Activated T-helper 9 cell treated with anti-CD3 and anti-CD28 coated beads, Interleukin-2, amount 50 U/mL, for 16 hours (primary cell): Measurements from ENCODE around the gene ZNF714.
A peak's percentile ranks its signal among the peaks of the same experiment; 100 is the strongest.
"Not testable (repeated sequence)": the region's sequence is repeated elsewhere in the genome, so short reads cannot be mapped to it uniquely, and the experiment has no call there.

ENCODE experiments used
- DNase-seq: peaks from one replicate; pipeline ENCODE4 v3.0.0-alpha.2; 2020; ENCODE audit warnings: low read depth

Gene ZNF714

DNA sequence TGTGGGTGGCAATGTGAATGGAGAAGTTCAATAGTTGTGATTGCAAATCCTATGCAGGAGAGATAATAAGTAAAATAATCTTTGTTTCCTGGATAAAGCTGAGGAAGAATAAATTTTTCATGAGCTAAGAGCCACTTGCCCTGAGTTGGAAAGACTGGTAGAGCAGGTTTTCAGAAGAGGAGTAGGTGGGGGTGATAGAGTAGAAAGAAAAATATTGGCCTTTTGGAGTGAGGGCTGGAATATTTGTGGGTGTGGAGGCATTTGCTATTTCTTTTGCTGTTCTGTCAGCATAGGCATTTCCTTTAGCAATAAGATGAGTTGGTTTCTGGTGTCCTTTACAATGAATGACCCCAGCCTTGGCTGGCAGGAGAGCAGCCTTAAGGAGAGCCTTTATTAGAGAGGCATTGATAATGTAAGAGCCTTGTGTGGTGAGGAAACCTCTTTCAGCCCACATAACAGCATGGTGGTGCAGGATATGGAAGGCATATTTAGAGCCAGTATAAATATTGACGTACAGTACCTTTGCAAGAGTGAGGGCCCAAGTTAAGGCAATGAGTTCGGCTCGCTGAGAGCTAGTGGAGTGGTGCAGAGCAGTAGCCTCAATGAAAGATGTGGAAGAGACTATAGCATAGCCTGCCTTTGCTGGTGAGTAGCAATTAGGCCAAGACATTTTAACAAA, 48.2 kb downstream of the ZNF714 start:
- DNase-seq: no peak

DNA sequence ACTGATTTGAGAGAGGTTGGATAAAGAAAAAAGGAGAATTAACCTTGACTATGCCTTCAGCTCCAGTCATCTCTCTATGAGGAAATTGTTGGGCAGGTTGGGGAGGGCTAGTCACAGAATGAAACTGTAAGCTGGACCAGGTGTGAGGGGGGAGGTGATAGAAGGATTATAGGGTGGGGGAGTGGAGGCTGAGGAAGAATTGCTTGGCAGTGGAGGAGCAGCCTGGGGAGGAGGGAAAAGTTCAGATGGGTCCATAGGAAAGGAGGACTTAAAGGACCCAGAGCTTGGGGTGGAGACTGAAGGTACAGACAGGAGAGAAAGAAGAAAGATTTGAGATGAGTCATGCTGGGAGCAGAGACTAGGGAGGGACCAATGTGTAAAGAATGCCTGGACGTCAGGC, 51.6 kb downstream of the ZNF714 start:
- no peak for DNase-seq

DNA sequence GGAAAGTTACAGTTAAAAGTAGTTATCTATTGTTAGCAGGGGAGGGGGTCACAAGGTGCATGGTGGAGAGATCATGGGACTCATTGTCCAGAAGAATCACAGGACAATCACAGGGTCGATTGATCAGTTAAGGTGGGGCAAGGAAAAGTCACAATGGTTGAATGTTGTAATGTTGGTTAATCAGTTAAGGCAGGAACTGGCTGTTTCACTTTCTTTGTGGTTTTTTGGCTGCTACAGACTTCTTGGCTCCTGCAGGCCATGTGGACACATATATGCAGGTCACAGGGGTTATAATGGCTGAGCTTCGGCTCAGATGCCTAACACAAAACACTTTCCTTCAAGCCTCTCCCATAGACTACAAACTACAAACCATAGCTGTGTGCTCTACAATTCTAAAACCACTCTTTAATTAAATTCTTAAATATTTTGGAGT, 52.9 kb downstream of the ZNF714 start:
- DNase-seq: no peak

DNA sequence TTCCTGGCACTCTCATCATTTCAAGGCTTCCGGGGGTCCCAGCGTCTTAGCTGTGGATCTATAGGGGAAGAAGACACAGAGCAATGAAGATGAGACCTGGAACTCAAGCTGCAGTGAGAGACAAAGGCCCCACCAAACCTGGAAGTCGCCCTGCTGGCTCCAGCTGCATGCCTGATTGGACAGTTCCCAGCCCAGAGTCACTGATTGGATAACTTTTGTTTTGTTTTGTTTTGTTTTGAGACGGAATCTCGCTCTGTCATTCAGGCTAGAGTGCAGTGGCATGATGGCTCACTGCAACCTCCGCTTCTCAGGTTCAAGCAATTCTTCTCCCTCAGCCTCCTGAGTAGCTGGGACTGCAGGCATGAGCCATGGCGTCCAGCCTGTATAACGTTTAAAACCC, 53.4 kb downstream of the ZNF714 start:
- no peak for DNase-seq

DNA sequence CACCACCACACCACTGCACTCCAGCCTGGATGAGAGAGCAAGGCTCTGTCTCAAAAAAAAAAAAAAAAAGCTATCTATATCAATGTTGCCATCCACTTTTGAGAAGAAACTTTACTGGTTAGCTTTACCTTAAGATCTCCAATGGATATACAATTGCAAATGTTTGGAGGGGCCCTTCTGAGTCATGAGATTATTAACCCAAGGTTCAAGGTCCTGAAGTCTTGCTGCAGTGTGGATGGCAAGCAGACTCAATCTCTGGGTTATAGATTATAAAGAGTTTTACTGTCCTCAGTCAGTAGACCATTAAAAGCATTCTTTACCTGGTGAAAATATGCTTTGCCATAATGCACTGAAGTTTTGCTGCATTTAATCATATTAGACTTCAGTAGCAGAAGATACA, 56.1 kb downstream of the ZNF714 start:
- DNase-seq: no peak

DNA sequence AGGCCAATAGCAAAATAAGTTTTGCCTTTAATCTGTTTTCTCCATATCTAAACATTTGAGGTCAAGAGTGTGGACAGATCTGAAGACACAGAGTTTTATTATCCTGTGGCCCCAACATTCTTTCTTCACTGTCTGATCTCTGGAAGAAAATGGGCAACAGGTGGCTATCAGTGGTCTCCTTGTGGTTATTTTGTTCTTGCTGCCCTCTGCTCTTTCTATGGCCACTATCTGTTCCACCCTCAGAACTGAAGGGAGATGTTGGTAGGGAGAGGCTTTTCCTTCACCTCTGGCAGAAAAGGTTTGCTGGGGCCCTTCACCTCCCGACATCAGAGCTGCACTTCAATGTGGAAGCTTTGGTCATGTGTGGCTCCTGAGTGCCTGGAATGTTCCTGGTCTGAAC, 59.0 kb downstream of the ZNF714 start:
- not testable (repeated sequence) for DNase-seq

DNA sequence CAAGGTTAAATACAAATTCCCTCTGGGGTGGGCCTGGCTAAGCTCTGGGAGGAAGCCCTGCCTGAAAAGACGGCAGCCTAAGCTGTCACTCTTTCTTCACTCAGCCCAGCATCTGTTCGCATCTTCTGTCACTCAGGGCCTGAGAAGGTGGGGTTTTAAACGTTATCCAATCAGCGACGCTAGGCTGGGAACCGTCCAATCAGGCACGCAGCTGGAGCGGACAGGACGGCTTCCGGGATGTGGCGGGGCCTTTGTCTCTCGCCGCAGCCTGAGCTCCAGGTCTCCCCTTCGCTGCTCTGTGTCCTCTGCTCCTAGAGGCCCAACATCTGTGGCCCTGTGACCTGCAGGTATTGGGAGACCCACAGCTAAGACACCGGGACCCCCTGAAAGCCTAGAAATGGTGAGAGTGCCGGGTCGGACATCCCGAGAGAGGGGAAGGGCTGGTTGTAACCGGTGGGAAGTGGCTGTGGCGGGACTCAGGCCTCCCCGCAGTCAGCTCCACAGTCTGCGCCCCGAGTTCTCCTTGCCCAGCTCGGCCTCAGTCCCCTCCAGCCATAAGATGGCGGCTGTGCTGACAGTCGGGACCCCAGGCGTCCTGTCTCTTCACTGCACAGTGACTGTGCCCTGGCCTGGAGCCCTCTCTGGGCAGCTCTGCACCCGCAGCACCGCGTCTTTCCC, 59.9 kb downstream of the ZNF714 start, which contains the start of gene ZNF431:
Gene ZNF431, plus strand, starts transcription at position 254 of the 678 bp plus-strand sequence. Its CDS starts 144 bp downstream, at position 398.
- DNase-seq: peak; percentile 80

DNA sequence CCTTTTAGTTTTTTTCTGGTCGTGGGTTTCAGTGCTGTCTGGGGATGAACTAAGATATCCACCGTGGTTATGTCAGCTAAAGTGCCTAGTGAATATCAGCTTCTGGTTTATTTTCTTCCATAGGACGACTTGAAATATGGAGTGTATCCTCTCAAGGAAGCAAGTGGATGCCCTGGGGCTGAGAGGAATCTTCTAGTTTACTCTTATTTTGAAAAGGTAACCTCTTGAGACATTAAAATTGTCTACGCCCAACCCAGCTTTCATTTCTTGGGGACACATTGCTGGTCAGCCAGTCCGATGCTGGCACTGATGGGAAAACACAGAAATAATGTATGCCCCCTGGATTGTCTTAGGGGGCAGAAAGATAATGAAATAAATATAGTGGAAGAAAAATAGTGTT, 61.4 kb downstream of the ZNF714 start:
- no peak for DNase-seq

DNA sequence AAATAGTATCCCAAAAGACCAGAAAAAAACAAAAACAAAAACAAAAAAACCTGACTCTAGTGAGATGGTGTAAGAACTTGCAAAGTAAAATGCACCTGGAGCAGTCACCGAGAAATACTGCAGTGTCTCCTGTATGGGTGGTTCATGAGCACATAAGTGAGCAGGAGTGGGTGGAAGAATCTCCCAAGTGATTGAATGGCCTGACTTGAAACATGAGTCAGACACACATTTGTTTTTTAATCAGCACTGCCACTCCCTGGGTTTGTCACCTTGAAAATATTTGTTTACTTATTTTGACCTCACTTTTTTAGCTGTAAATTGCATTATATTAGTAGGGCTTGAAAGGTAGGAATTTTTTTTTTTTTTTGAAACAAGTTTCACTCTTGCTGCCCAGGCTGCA, 61.9 kb downstream of the ZNF714 start:
- no peak for DNase-seq

DNA sequence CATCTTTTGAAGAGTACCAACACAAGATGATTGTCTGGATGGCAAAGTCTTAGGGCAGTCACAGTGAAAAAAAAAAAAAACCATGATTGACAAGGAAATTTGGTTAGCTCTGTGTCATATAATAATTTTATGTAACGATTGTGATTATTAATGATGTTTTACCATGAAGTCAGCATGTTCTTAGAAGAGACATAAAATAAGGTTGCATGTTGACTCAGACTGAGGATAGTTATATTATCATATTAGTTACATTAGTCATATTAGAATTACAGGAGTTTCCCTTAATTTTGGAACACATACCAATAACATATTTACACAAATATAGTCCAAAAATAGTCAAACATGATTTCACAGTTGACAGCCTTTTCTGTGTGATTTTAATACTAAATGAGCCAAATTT, 65.5 kb downstream of the ZNF714 start:
- no peak for DNase-seq

DNA sequence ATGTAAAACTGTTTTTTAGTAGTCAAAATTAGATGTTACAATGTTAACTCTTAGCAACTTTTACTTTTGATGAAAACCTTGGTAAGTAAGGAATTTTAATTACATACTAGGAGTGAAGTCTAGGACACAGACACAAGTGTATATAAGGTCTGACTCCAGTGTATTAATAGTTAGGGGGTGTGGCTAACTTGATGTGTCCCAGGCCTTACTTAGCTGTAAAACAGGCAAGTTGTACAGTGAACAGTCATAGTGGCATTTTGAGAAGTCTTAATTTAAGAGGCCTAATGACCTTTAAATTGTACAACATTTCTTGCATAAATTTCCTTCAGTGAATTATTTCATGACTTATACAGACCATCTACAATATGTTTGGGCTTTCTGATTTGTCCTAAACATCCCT, 66.7 kb downstream of the ZNF714 start:
- DNase-seq: no peak

DNA sequence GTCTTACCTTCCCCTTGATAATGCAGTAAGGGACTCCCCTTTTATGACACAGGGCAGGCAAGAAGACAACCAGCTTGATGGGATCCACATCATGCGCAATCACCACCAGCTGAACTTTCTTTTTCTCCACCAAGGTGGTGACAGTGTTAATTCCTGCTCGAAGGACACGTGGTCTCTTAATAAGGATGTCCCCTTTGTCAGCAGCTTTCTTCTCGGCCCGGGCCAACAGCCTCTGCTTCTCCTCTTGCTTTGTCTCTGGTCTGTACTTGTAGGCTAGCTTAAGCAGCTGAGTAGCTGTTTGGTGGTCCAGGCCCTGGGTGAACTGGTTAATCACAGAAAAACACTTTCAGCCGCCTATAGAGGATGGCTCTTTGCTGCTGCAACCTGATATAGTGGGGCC, 67.9 kb downstream of the ZNF714 start:
- DNase-seq: no peak

DNA sequence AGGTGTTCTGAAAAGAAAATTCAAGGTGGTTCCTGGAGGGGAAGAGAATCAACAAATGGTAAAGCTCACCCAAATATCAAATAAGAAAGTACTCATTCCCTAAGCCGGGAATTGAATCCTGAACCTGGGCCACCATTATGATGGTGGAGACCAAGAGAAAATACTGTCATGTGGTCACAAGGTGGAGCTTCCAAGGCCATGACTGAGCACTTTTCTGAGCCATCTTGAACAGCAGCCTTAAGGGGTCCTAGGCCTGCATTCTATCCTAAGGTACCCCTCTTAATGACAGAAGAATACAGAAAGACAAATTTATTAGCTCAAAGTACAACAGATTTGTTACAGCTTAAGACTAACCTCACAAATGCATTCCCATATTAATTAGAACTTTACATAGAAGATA, 69.5 kb downstream of the ZNF714 start:
- no peak for DNase-seq

DNA sequence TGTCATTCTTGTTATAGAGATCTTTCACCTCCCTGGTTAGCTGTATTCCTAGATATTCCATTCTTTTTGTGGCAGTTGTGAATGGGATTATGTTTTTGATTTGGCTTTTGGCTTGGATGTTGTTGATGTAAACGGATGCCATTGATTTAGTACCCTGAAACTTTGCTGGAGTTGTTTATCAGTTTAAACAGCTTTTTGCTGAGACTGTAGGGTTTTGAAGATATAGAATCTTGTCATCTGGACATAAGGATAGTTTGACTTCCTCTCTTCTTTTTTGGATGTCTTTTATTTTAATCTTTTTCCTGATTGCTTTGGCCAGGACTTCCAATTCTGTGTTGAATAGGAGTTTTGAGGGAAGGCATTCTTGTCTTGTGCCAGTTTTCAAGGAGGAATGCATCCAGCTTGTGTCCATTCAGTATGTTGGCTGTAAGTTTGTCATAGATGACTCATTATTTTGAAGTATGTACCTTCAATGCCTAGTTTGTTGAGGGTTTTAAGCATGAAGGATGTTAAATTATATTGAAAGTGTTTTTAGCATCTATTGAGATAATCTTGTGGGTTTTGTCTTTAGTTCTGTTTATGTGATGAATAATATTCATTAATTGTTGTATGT, 76.6 kb downstream of the ZNF714 start:
- no peak for DNase-seq

DNA sequence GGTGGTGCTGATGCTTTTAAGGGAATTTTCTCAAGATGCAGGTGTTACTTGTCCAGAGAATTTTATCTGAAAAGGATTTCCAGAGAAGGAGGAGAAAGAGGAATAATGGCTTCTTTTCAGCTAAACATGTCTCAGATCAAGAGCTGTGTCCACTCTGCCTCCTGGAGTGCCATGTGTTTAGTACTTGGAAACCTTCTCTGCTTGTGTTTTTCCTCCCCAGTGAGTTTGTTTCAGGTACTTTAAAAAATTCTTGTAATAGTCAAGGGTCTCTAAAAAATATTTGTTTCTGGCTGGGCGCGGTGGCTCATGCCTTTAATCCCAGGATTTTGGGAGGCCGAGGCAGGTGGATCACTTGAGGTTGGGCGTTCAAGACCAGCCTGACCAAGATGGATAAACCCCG, 82.5 kb downstream of the ZNF714 start:
- no peak for DNase-seq

DNA sequence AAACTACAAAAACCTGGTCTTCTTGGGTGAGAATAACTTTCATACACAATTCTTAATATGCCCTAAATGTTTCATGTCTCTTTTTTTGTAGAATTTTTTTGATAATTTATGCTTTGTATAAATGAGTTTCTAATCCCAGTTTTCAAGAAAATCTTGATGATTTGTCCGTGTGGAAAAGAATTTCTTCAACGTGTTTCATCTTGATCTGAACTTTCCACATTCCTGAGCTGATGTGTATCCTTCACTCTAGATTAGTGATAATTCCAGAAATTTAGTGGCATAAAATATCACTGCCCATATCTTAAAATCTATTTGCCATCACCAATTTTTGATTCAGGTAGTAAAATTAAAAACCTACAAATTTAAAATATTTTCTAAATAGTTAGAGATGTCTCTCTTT, 84.4 kb downstream of the ZNF714 start:
- DNase-seq: no peak
